Measurements from ENCODE around the gene HYLS1. TPM values are rescaled to one million over a fixed set of nuclear protein-coding genes. Genes with fewer than 3 reads are reported as not detected.

Gene HYLS1
- total and polyA plus RNA-seq, 10 donors: 3.0 to 7.7 (median 4.3) TPM

DNA sequence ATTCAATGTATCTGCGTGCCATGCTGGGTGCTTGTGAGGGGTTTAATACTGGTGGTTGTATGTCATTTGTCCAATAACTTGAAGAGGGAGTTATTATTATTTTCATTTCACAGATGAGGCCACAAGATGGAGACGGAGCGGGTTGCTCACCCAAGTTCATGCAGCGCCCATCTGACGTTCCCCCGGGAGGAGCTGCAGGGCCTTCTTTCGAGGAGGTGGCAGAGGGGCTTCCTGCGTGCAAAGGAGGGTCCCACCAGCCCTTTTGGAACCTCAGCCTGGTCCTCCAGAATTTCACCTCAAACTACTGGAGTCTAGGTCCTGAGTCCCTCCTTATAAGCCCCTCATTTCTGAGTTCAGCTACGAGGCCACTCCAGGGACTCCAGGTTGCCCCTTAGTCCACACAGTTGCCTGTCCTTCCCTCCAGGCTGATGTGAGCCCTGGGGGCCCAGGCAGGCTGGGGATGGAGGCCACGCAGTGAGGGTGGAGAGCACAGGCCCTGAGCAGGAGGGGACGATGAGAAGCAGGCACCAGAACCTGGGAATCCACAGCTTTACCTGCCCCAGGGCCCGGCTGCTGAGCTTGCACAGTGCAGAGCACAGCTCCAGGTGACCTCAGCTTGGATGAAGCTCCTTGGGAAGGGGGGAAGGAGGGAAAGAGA lies 55.4 kb downstream of the HYLS1 start:
- H3K4me3 ChIP-seq: no peak overlapping the region
- WGBS, 5 donors: 87 to 92% (median 89%) methylated on average over 11 to 12 of the region's 12 CpGs
- TF ChIP-seq, protein P1, sequence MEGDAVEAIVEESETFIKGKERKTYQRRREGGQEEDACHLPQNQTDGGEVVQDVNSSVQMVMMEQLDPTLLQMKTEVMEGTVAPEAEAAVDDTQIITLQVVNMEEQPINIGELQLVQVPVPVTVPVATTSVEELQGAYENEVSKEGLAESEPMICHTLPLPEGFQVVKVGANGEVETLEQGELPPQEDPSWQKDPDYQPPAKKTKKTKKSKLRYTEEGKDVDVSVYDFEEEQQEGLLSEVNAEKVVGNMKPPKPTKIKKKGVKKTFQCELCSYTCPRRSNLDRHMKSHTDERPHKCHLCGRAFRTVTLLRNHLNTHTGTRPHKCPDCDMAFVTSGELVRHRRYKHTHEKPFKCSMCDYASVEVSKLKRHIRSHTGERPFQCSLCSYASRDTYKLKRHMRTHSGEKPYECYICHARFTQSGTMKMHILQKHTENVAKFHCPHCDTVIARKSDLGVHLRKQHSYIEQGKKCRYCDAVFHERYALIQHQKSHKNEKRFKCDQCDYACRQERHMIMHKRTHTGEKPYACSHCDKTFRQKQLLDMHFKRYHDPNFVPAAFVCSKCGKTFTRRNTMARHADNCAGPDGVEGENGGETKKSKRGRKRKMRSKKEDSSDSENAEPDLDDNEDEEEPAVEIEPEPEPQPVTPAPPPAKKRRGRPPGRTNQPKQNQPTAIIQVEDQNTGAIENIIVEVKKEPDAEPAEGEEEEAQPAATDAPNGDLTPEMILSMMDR (IDR thresholded peaks at IDR 0.05 in 8 of 11, conservative IDR thresholded peaks at IDR 0.05 in 3 of 11): no peak
- no peak for TF ChIP-seq POLR2A (IDR thresholded peaks at IDR 0.05)
- TF ChIP-seq POLR2AphosphoS5 (IDR thresholded peaks at IDR 0.05): no peak
- DNase-seq: no peak
- no peaks in the 10 kb centered on the region for H3K9me3 ChIP-seq
- peaks cover 0 to 7% (median 0%) of the 10 kb centered on the region in 6 donors for H3K4me1 ChIP-seq
- no peak overlapping the region for H3K27ac ChIP-seq
- intact Hi-C loops (cut with DNase I; ENCODE audit: low total_unique reads): no loop called here
- H3K36me3 ChIP-seq: no peaks in the 10 kb centered on the region
- H3K27me3 ChIP-seq (replicated peaks in 1 of 7): peaks cover 0 to 15% (median 0%) of the 10 kb centered on the region in 7 donors

DNA sequence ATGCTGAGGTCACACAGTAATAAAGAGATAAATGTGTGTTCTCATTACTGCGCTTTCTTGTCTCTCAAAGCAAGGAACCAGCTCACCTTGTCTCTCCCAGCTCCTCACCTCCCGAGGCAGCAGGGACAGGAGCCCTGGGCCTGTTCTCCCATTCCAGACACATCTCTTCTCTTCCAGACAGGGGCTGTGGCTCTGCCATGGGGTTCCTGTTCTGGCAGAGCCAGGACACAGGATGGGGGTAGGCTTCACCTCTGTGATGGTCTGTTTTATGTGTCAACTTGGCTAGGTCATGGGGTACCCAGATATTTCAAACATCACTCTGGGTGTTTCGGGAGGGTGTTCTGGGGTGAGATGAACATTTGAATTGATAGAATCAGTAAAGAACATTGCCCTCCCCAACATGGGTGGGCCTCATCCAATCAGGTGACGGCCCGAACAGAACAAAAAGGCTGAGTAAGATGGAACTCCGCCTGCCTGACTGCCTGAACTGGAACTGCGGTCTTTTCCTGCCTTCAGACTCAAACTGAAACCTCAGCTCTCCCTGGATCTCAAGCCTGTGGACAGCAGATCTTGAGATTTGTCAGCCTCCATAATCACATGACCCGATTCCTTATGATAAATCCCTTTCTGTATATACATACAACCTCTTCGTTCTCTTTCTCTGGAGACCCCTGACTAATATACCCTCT lies 56.3 kb downstream of the HYLS1 start:
- intact Hi-C loops (cut with DNase I; ENCODE audit: low total_unique reads): no loop called here
- 82 to 92% (median 90%) methylated on average over 9 of the region's 9 CpGs for WGBS, 5 donors
- no peaks in the 10 kb centered on the region for H3K36me3 ChIP-seq
- H3K27ac ChIP-seq: no peak overlapping the region
- no peaks in the 10 kb centered on the region for H3K9me3 ChIP-seq
- no peak overlapping the region for H3K4me3 ChIP-seq
- peaks cover 0 to under 1% (median 0%) of the 10 kb centered on the region in 6 donors for H3K4me1 ChIP-seq
- TF ChIP-seq POLR2AphosphoS5 (IDR thresholded peaks at IDR 0.05): no peak
- TF ChIP-seq, protein P1 (IDR thresholded peaks at IDR 0.05 in 8 of 11, conservative IDR thresholded peaks at IDR 0.05 in 3 of 11): no peak
- no peak for TF ChIP-seq POLR2A (IDR thresholded peaks at IDR 0.05)
- no peak for DNase-seq
- H3K27me3 ChIP-seq (replicated peaks in 1 of 7): peaks cover 0 to 15% (median 0%) of the 10 kb centered on the region in 7 donors

DNA sequence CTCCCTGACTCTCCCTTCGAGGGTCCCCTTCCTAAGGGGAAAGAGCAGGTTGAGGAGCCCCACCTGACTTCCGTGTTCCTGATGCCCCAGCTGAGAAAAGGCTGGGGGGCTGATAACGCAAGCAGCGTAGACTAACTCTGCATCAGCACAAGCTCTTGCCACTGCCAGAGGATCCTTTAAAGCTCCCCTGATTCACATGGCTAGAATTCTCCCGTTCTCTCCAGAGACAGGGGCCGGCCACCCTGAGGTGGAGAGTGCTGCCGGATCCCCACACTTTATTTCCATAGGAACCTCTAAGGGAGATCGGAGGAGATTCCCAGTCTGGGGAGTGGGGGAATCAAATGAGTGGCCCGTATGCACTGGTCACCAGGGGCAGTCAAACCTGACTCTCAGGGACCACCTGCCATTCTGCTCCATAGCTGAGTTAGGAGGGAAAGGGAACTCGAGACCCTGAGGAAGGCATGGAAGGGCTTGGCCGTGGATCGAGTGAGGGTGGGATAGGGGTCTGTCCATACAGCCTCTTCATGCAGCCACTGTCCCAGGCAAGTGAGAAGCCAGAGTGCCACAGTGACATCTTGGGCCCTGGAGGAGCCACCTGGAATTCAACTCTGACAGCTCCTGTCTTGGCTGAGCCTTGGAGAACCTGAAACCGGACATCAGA lies 57.0 kb downstream of the HYLS1 start:
- H3K27ac ChIP-seq: no peak overlapping the region
- intact Hi-C loops (cut with DNase I; ENCODE audit: low total_unique reads): no loop called here
- no peaks in the 10 kb centered on the region for H3K36me3 ChIP-seq
- no peak for TF ChIP-seq POLR2A (IDR thresholded peaks at IDR 0.05)
- TF ChIP-seq POLR2AphosphoS5 (IDR thresholded peaks at IDR 0.05): no peak
- TF ChIP-seq, protein P1 (IDR thresholded peaks at IDR 0.05 in 8 of 11, conservative IDR thresholded peaks at IDR 0.05 in 3 of 11): no peak
- no peaks in the 10 kb centered on the region for H3K9me3 ChIP-seq
- no peaks in the 10 kb centered on the region for H3K4me1 ChIP-seq
- no peak for DNase-seq
- peaks cover 0 to 15% (median 0%) of the 10 kb centered on the region in 7 donors for H3K27me3 ChIP-seq (replicated peaks in 1 of 7)
- no peak overlapping the region for H3K4me3 ChIP-seq
- 69 to 82% (median 77%) methylated on average over 13 of the region's 13 CpGs for WGBS, 5 donors

All from spleen (tissue), 11 donors.